HG03457 (cell line): ENCODE results near the gene OTOP1.
"Not testable (repeated sequence)": the region's sequence is repeated elsewhere in the genome, so short reads cannot be mapped to it uniquely, and the experiment has no call there.

Experiments used
- ATAC-seq: cut with Tn5 transposase; IDR thresholded peaks from one replicate; pipeline ENCODE4 v1.9.1; 2021; ENCODE audit warnings: moderate number of reproducible peaks; ENCODE audit not compliant: unreplicated experiment

OTOP1 gene, protein sequence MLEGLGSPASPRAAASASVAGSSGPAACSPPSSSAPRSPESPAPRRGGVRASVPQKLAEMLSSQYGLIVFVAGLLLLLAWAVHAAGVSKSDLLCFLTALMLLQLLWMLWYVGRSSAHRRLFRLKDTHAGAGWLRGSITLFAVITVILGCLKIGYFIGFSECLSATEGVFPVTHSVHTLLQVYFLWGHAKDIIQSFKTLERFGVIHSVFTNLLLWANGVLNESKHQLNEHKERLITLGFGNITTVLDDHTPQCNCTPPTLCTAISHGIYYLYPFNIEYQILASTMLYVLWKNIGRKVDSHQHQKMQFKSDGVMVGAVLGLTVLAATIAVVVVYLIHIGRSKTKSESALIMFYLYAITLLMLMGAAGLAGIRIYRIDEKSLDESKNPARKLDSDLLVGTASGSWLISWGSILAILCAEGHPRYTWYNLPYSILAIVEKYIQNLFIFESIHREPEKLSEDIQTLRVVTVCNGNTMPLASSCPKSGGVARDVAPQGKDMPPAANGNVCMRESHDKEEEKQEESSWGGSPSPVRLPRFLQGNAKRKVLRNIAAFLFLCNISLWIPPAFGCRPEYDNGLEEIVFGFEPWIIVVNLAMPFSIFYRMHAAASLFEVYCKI

DNA sequence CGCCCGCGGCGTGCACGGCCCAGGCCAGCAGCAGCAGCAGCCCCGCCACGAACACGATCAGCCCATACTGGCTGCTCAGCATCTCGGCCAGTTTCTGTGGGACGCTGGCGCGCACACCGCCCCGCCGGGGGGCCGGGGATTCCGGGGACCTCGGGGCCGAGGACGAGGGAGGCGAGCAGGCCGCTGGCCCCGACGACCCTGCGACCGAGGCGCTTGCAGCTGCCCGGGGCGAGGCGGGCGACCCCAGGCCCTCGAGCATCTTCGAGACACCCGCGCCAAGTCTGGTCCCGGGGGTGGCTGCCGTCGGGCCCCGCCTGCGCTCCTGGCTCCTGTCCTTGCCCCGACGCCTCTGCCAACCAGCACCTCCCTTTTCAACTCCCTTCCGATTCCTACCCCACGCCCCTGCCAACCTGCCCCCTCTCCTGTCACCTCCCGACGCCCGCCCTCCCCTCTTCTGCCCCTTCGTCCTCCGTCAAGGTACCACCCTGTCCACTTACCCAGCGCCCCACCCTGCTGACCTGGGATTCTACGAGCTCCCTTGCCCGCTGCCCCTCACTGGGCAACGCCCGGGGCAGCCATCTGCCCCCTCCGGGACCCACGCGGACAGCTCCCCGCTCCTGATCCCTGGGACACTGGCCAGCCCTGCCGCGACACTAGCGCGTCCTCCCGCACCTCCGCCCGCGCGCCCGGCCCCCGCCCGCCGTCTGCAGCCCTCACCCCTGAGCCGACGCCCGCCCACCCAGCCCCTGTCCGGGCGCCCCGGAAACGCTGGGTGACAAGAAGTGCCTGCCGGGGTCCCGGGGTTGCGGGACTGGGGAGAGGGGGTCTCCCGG is at the start of gene OTOP1:
TSS of gene OTOP1 (minus strand) at position 324 of the 833 bp plus-strand sequence. CDS start at position 259, 65 bp downstream.
- no peak for ATAC-seq

DNA sequence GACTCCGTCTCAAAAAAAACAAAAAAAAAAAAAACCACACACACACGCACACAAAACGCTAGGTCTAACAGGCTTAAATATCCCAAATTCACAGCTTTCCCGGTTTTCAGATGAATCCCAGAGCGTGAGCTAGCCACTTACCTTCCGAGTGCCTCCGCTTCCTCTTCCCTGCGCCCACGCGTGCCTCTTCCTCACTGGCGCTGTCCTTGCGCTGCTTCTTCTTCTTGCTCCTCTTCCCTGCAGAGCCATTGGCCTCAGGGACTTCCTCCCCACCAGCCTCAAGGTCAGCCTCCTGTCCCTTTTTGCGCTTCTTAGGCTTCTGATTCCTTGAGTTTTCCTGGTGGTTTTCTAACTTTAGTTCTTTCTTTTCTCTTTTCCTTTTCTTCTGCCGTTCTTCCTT is 47.5 kb upstream of the OTOP1 start:
- no peak for ATAC-seq

DNA sequence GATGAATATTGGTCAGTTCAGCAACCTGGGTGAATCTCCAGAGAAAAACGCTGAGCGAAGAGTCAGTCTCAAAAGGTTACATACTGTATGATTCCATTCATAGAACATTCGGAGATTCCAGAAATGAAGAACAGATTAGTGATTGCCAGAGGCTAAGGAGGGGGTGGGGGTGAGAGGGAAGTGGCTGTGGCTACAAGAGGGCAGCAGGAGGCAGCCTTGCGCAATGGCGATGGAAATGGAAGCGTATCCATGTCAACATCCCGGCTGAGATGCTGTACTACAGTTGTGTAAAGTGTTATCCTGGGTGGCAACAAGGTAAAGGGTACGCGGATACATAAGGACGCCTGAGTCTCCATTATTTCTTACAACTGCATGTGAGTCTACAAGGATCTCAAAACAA is 45.2 kb upstream of the OTOP1 start:
- ATAC-seq = no peak

DNA sequence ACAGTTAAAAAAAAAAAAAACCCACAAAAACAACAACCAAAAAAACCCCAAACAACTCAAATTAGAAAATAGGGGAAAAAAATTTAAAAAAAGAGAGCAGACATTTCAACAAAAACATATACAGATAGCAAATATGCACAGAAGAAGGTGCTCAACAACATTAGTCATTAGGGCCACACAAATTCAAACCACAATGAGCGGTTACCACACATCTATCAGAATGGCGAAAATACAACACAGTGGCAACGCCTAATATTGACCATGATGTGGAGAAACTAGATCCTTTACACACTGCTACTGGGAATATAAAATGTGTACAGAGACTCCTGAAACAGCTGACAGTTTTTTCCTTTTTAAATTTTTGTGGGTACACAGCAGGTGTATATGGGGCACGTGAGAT is 43.8 kb upstream of the OTOP1 start:
- ATAC-seq = no peak

DNA sequence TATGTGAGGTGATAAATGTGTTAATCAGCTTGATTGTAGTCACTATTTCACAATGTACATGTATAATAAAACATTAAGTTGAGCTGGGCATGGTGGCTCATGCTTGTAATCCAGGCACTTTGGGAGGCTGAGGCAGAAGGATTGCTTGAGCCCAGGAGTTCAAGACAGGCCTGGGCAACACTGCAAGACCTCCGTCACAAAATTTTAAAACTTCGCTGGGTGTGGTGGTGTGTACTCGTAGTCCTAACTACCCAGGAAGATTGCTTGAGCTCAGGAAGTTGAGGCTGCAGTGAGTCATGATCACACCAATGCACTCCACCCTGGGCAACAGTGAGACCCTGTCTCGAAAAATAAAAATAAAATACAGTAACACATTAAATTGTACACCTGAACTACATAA is 43.1 kb upstream of the OTOP1 start:
- no peak for ATAC-seq

DNA sequence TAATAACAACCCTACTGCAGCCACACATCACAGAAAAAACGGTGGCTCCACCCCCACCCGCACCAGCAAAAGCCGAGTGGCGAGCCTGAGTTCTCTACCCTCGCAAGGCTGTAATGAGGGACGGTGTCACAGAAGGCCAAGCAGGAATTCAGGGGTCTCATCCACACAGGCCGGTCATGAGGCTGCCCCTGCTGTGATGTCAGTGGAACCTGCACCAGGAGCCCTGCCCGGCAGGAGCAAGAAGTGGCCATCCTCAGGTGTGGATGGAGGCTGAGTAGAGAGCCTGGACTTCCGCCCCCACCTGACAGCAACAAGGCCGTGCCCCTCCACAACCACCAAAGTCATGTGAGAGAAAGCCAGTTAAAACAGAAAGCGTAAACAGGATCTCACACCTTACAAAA is 42.6 kb upstream of the OTOP1 start:
- no peak for ATAC-seq

DNA sequence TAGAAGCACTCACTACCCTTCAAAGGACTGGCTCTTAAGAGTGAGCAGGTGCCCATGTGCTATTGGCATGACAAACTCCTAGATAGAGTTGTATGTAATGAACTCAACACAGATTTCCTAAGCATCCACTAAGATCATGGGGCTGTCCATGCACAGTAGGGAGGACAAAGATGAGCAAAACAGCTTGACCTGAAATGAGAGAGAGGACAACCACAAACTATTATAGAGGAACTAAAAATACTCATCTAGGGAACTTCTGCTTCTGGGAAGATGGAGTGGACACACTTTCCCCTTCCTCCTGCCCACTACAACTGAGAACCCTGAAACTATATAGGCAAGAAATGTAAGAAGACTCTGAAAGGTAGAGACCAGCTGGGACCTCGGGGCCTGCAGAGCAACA is 42.0 kb upstream of the OTOP1 start:
- ATAC-seq = no peak

DNA sequence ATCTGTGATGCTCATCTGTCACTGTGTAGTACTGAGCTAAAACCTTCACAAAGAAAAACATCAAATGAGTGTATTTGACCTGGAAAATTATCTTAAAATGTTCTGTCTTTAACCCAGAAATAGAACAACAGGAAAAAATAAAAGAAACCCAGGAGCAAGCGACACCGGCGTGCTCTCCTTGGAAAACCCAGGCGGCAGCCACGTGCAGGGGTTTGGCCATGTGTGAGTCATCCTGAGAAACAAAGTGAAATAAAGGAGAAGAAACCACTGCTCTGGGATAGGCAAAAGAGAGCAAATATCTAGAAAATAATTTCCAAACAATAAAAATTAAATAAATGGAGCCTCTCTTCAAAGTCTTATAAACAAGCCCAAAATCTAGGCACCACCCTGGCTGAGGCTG is 41.3 kb upstream of the OTOP1 start:
- no peak for ATAC-seq

DNA sequence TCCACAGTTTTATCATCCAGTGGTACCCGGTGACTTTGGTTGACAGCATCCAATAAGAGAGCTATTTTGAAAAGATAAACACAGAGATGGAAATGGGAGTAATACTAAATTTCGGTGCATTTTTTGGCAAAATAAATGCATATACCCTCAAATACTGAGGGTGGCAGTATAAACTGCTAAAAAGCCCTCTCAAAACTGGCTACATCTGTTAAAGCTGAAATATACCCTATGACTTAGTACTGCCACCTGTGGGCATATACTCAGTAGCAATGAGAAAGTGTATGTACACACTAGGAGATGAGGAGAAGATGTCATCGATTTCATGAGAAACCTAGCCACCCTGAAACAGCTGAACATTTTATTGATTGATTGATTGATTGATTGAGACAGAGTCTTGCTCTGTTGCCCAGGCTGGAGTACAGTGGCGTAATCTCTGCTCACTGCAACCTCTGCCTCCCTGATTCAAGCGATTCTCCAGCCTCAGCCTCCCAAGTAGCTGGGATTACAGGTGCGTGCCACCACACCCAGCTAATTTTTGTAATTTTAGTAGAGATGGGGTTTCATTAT is 33.5 kb upstream of the OTOP1 start:
- ATAC-seq = no peak

DNA sequence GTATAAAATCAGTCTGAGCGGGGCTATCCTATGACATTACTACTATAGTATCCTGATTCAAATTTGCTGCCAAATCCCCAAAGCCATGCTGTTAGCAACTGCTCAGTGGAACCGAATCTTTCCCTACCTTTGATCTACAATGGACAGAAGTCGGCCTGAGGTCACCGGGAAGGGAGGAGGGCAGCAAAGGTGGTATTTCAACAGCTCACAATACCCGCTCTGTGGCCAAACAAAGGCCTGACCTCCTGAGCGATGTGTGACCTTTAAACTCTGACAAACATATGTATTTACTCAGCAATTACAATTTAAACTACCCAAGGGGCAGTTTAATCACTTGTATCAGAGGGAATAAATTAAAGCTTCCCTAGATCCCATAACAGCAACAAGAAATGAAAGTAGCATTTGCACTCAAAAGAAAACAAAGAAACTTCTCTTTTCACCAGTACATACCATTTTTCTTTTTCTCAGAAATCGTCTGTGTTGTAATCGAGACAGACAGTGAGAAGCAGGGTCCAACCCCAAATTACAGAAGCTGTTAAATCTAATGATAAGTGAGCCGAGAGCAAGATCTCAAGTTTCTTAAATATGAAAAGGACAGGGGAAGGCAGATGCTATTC is 32.9 kb upstream of the OTOP1 start:
- ATAC-seq = no peak

DNA sequence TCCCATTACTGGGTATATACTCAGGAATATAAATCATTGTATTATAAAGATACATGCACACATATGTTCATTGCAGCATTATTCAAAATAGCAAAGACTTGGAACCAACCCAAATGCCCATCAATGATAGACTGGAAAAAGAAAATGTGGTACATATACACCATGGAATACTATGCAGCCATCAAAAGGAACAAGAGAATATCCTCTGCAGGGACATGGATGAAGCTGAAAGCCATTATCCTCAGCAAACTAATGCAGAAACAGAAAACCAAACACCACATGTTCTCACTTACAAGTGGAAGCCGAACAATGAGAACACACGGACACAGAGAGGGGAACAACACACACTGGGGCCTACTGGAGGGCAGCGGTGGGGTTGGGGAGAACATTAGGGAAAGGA is 31.0 kb upstream of the OTOP1 start:
- ATAC-seq = not testable (repeated sequence)

DNA sequence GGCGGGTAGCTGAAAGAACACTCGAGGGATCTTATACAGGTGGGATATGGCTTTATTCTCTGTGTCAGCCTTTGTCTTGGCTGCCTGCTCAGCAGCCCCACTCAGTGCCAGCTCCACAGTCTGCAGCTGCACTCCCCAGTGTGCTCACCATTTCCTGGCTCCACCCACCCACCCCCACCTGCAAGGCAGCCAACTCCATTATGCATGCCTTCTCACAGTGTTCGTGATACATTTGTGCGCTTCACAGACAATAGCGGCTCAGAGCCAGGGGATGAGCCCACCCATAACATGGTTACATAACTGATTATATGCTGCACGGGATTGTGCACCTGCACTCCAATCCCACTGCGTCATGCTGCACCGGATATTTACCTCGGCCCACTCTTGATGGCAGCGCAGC is 30.1 kb upstream of the OTOP1 start:
- no peak for ATAC-seq

DNA sequence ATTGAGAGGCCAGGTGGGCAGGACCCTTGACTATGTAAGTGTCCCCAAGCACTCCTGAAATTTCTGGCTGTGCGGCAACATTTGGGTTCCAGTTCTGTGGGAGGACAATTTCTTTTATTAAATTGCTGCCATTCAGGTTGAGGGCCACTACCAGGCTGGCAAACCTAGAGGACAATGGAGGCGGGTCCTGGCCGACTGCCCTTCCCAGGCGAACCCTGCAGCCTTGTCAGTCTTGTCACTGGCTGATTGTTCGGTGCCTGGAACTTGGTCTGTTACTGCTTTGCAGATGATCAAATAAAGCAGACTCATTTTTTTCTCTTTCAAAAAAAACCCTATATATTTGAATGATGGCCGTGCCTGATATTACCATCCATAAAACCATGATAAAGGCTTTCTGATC is 27.9 kb upstream of the OTOP1 start:
- no peak for ATAC-seq

DNA sequence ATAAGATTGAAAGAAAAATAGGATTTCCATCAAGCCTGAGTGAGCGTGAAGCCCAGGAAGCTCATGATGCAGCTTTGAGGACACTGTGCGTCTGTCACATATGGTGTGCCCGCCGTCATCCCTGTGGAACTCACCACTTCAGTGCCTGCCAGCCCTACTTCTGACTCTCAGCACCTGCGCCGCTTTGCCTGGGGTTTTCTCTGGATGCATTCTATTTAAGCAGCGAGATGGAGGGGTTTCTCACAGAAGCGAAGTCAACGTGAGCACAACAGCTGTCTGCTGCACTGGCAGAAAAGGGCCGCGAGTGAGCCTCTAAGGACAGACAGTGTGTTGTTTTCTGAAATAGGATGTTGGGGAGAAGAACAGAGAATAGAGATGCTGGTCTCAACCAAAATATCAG is 27.5 kb upstream of the OTOP1 start:
- ATAC-seq = no peak

DNA sequence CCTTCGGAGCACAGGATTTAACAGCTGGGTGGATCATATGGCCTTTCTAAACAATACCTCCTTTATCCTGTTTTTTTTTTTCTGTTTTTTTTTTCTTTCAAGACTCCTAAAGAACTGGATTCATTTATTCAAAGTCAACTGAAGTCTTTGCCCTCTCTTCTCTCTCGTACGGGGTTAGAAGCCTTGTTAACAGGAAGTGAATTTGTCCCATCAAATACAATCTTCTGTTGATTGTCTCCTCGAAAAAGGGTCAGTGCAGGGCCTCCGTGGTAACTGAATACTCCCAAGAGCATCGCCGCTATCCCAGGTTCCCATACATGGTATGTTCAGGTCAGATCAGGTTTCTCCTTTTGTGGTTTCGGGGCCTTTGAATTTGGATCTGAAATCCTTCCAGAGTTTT is 23.1 kb upstream of the OTOP1 start:
- no peak for ATAC-seq

DNA sequence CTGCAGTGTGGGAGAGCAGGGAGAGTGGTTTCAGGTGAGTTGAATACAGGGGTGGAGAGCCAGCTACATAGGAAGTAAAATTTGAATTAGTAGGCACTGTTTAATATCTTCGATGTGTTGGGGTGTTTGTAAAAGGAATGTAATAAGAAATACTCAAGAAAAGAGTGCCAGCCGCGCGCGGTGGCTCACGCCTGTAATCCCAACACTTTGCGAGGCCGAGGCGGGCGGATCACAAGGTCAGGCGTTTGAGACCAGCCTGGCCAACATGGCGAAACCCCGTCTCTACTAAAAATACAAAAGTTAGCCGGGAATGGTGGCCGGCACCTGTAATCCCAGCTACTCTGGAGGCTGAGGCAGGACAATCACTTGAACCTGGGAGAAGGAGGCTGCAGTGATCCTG is 22.6 kb upstream of the OTOP1 start:
- ATAC-seq = not testable (repeated sequence)

DNA sequence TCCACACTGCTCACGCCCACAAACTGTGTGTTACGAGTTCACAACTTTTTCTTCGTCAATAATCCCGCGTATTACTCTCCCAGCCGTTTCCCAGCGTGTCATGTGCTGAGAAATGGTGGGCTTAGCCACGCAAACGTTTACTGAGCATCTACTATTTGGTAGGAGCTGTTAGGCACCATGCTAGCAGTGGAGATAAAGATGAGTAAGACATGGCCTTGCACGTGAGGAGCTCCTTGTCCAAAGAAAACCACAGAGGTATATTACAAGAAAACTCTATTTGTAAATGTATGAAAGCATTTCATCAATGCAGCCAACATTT is 22.1 kb upstream of the OTOP1 start:
- ATAC-seq = no peak

DNA sequence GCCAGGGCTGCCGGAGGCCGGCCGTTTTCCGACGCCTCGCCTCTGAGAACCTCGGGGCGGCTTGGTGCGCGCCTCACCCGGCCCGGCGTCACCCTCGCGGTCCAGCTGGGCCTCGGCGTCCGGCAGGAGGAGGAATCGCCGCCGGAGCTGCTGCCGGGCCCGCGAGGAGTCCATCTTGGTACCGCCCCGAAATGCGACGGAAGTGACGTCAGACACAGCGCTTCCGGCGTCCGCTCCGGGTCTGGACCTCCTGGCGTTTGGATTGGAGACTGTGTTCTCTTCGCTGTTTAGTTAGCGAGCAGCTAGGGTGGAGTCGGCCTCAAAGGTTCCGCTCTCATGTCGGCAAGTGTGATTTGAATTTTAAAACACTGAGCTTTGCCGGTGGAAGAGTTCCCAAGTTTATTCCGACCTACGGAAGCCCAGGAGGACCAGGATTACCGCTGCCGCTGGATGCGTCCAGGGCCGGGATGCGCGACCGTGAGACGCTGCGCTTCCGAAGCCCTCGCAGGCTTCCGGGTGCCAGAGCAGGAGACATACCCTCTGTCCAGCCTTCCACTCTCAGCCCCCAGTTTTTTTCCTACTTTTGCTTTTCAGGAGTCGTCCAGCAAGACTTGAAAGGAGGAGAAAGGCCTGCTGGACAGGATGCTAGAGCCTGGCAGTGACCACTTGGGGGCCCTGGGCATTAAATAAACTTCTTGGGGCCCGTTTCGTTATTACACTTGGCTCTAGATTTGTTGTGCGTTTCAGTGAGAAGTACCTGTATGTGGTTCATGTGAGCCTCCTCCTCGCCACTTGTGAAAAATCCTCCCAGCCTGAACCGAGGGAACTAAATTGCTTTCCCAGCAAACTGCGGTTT is 21.5 kb upstream of the OTOP1 start, which contains the start of gene TMEM128:
TSS of gene TMEM128 (minus strand) at position 195 of the 856 bp plus-strand sequence. CDS start at position 174, 21 bp downstream.
- ATAC-seq = peak; percentile 88

DNA sequence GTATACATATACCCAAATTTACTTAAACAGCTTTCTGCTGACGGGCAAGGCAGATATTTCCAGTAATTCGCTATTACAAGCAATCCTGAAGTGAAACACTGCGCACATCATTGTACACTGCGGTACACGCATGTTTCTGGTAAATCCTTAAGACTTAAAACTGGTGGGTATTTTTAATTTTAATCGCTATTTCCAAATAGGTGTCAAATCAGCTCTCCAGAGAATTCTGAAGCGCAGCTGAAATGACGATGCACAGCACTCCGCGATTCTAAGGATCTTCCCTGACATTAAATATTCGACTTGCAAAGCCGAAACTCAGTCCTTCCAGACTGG is 20.9 kb upstream of the OTOP1 start:
- ATAC-seq = peak; percentile 3

DNA sequence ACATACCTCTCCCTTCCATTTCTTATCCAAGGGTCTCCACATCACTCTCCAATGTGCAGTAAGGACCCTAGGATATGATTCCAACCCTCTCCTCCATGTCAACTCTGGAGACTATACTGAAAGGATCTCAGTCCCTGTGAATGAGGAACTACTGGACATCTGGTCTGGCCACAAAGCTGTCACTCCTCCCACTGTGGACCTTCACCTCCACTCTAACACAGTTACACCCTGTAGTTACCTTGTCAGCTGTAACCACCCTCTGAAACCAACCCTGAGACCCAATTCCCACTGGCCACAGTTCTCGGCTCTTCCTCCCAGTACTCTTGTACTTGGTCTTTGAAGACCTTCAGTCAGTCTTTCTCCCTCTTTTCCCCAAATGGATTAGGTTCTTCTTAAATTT is 18.4 kb upstream of the OTOP1 start:
- ATAC-seq = no peak
